ENCODE data around the gene TMA16. TPM values are rescaled to one million over a fixed set of nuclear protein-coding genes. Genes with fewer than 3 reads are reported as not detected.

Gene TMA16
- total and polyA plus RNA-seq, 2 donors (not counting 3 experiments of a cell fraction or from before 2014, with no cell fraction given), result 4.2 to 42.7 TPM

DNA sequence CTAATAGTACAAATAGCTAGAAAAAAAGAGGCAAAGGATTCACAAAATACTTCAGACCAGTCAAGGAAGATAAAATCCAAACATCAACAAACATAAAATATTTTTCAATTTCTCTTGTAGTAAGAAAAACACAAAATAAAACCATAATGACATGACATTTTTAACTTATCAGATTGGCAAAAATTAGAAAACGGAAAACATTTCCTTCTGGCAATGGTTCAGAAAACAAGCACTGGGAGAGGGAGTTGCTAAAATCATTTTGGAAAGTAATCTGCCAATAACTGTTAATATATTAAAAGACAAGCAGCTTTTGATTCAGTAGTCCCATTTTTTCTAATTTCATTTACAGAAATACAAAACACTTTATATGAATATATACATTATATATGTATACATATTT is 47.0 kb upstream of the TMA16 start:
- Histone ChIP-seq H3K36me3 (ENCODE audit: control insufficient read depth in 2 of 2, extremely low read depth in 1 of 2, insufficient read depth in 2 of 2, low read length in 2 of 2) (no peaks in the 10 kb centered on the region), H3K4me1 (ENCODE audit: control insufficient read depth, extremely low read depth, insufficient read depth, low read length) (no peaks in the 10 kb centered on the region), H3K27me3 (ENCODE audit: control insufficient read depth in 2 of 2, insufficient read depth in 2 of 2, low read length in 2 of 2) (no peaks in the 10 kb centered on the region), H3K9me1 (replicated peaks; ENCODE audit: control insufficient read depth, extremely low read depth, insufficient read depth, low read length) (no peaks in the 10 kb centered on the region), H2AFZ (ENCODE audit: low read depth, low read length) (no peak overlapping the region), H3K79me2 (ENCODE audit: control insufficient read depth, insufficient read depth, low read length) (no peaks in the 10 kb centered on the region), H3K27ac (ENCODE audit: insufficient read depth, low read depth, low read length) (no peak overlapping the region), H4K20me1 (replicated peaks; ENCODE audit: control insufficient read depth, extremely low read depth, insufficient read depth, low read length) (no peaks in the 10 kb centered on the region), H3K9me3 (replicated peaks; ENCODE audit: control insufficient read depth, insufficient read depth, low read length) (no peaks in the 10 kb centered on the region), H3K9ac (replicated peaks; ENCODE audit: extremely low read depth, insufficient read depth, low read length) (no peak overlapping the region), H3K4me3 (replicated peaks in 1 of 3; ENCODE audit: insufficient read depth in 1 of 3, low read depth in 1 of 3, low read length in 3 of 3) (no peak overlapping the region), H3K4me2 (ENCODE audit: insufficient read depth, low read length) (no peak overlapping the region)
- no peak for FAIRE-seq
- DNase-seq (ENCODE audit: low read depth, low spot score), result no peak
- ChIA-PET CTCF (no interaction called here), POLR2A (no interaction called here)
- dilution Hi-C loops (cut with MboI; ENCODE audit: extremely low pct_ligation_motif_present, low sequenced_read_pairs), result no loop called here
- TF ChIP-seq GATA2 (IDR thresholded peaks at IDR 0.05; ENCODE audit: insufficient read depth, insufficient read length, low read depth, low read length) (no peak), EZH2 (IDR thresholded peaks at IDR 0.05; ENCODE audit: borderline replicate concordance, low read depth, low read length, severe bottlenecking) (no peak)
- intact Hi-C loops (cut with micrococcal nuclease), result no loop called here
- no TSS peak for BruUV-seq (replicated peaks)

DNA sequence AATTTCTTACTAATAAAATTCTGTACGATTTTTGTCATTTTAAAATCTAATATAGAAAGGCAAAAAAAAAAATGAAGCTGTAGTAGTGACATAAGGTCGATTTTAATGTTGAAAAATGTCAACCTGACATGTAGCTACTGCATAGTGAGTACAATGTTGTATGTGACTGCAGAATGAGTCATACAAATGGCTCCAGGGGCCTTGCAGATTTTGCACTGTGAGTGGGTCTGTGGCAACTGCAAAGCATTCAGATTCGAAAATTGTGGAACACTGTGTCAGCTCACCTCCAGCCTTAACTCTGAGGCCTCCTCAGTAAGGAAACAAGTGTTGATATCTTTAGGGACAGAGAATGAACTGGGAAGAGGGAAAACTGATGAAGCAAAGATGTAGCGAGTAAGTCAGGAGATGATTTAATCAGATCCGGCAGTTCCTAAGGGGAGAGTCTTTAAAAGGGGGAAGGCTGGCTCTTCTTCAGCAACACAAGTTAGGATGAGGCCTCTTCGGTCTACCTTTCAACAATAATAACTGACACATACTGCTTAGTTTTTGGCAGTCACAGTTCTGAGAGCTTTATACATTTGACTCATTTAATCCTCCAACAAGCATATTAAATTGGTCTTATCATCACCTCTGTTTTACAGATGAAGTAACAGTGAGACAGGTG is 45.8 kb upstream of the TMA16 start:
- no TSS peak for BruUV-seq (replicated peaks)
- H3K79me2 ChIP-seq (ENCODE audit: control insufficient read depth, insufficient read depth, low read length), result no peaks in the 10 kb centered on the region
- intact Hi-C loops (cut with micrococcal nuclease) (no loop called here), dilution Hi-C loops (cut with MboI; ENCODE audit: extremely low pct_ligation_motif_present, low sequenced_read_pairs) (no loop called here)
- H3K27ac ChIP-seq (ENCODE audit: insufficient read depth, low read depth, low read length), result no peak overlapping the region
- H3K4me2 ChIP-seq (ENCODE audit: insufficient read depth, low read length), result no peak overlapping the region
- FAIRE-seq (no peak), DNase-seq (ENCODE audit: low read depth, low spot score) (no peak)
- CTCF ChIA-PET, result no interaction called here
- no peak overlapping the region for H3K4me3 ChIP-seq (replicated peaks in 1 of 3; ENCODE audit: insufficient read depth in 1 of 3, low read depth in 1 of 3, low read length in 3 of 3)
- H3K27me3 ChIP-seq (ENCODE audit: control insufficient read depth in 2 of 2, insufficient read depth in 2 of 2, low read length in 2 of 2), result no peaks in the 10 kb centered on the region
- no peaks in the 10 kb centered on the region for H3K9me3 ChIP-seq (replicated peaks; ENCODE audit: control insufficient read depth, insufficient read depth, low read length)
- no peaks in the 10 kb centered on the region for H4K20me1 ChIP-seq (replicated peaks; ENCODE audit: control insufficient read depth, extremely low read depth, insufficient read depth, low read length)
- TF ChIP-seq JUN (IDR thresholded peaks at IDR 0.05; ENCODE audit: borderline replicate concordance, insufficient read depth, insufficient read length, low read depth) (no peak), POLR2A (IDR thresholded peaks at IDR 0.05; ENCODE audit: low read depth, low read length) (no peak), GATA2 (IDR thresholded peaks at IDR 0.05; ENCODE audit: insufficient read depth, insufficient read length, low read depth, low read length) (no peak), POLR2AphosphoS5 (IDR thresholded peaks at IDR 0.05; ENCODE audit: insufficient read depth, low read depth, low read length) (no peak), EZH2 (IDR thresholded peaks at IDR 0.05; ENCODE audit: borderline replicate concordance, low read depth, low read length, severe bottlenecking) (no peak), MYC (IDR thresholded peaks at IDR 0.05; ENCODE audit: low read depth, low read length) (no peak), FOS (IDR thresholded peaks at IDR 0.05; ENCODE audit: borderline replicate concordance, insufficient read depth, low read length) (no peak)
- TF ChIP-seq, protein P1, sequence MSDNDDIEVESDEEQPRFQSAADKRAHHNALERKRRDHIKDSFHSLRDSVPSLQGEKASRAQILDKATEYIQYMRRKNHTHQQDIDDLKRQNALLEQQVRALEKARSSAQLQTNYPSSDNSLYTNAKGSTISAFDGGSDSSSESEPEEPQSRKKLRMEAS (IDR thresholded peaks at IDR 0.05; ENCODE audit: insufficient read depth, insufficient read length), result no peak
- TF ChIP-seq, protein P2, sequence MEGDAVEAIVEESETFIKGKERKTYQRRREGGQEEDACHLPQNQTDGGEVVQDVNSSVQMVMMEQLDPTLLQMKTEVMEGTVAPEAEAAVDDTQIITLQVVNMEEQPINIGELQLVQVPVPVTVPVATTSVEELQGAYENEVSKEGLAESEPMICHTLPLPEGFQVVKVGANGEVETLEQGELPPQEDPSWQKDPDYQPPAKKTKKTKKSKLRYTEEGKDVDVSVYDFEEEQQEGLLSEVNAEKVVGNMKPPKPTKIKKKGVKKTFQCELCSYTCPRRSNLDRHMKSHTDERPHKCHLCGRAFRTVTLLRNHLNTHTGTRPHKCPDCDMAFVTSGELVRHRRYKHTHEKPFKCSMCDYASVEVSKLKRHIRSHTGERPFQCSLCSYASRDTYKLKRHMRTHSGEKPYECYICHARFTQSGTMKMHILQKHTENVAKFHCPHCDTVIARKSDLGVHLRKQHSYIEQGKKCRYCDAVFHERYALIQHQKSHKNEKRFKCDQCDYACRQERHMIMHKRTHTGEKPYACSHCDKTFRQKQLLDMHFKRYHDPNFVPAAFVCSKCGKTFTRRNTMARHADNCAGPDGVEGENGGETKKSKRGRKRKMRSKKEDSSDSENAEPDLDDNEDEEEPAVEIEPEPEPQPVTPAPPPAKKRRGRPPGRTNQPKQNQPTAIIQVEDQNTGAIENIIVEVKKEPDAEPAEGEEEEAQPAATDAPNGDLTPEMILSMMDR (IDR thresholded peaks at IDR 0.05; ENCODE audit: extremely low read depth in 1 of 2, insufficient read depth in 1 of 2, low read depth in 1 of 2, low read length in 2 of 2), result no peak
- H2AFZ ChIP-seq (ENCODE audit: low read depth, low read length), result no peak overlapping the region
- H3K4me1 ChIP-seq (ENCODE audit: control insufficient read depth, extremely low read depth, insufficient read depth, low read length), result no peaks in the 10 kb centered on the region
- H3K36me3 ChIP-seq (ENCODE audit: control insufficient read depth in 2 of 2, extremely low read depth in 1 of 2, insufficient read depth in 2 of 2, low read length in 2 of 2), result no peaks in the 10 kb centered on the region
- POLR2A ChIA-PET, result no interaction called here
- no peaks in the 10 kb centered on the region for H3K9me1 ChIP-seq (replicated peaks; ENCODE audit: control insufficient read depth, extremely low read depth, insufficient read depth, low read length)
- H3K9ac ChIP-seq (replicated peaks; ENCODE audit: extremely low read depth, insufficient read depth, low read length), result no peak overlapping the region

Measured in endothelial cell of umbilical vein (primary cell).